ENCODE results near the gene RAI14. TPM values are rescaled to one million over a fixed set of nuclear protein-coding genes. Genes with fewer than 3 reads are reported as not detected.

The RAI14 gene
- total and polyA plus RNA-seq, 3 donors from 2014 or later = 34.3 to 54.6 (median 49.6) TPM

GRCh38 chr5:34706084-34706483 is 50.0 kb downstream of the RAI14 start:
- H3K36me3 ChIP-seq (ENCODE audit: low read depth, missing control alignments) = no peaks in the 10 kb centered on the region
- H3K4me1 ChIP-seq = peaks cover 15% of the 10 kb centered on the region
- TF ChIP-seq CTCF (IDR thresholded peaks at IDR 0.05) = no peak
- TF ChIP-seq POLR2A (IDR thresholded peaks at IDR 0.05) = no peak
- H3K4me3 ChIP-seq = no peak overlapping the region
- WGBS, 2 donors = 17 to 39% methylated on average over 1 of the region's 1 CpG
- intact Hi-C loops (cut with DNase I; ENCODE audit: low total_unique reads) = no loop called here
- H3K27me3 ChIP-seq = no peaks in the 10 kb centered on the region
- no peaks in the 10 kb centered on the region for H3K9me3 ChIP-seq
- H3K27ac ChIP-seq = no peak overlapping the region
- no peak for DNase-seq

- TF ChIP-seq POLR2A (IDR thresholded peaks at IDR 0.05) = no peak
- no peak for TF ChIP-seq CTCF (IDR thresholded peaks at IDR 0.05)
- Histone ChIP-seq H3K9me3 (no peaks in the 10 kb centered on the region), H3K27me3 (no peaks in the 10 kb centered on the region), H3K4me1 (peaks cover 15% of the 10 kb centered on the region), H3K4me3 (no peak overlapping the region), H3K36me3 (ENCODE audit: low read depth, missing control alignments) (no peaks in the 10 kb centered on the region), H3K27ac (no peak overlapping the region)
- no peak for DNase-seq
- intact Hi-C loops (cut with DNase I; ENCODE audit: low total_unique reads) = no loop called here
- WGBS, 2 donors = 53 to 75% methylated on average over 5 of the region's 5 CpGs
Observed at GRCh38 chr5:34707451-34708107, 51.5 kb downstream of the RAI14 start.

GRCh38 chr5:34708777-34709176 is 52.6 kb downstream of the RAI14 start:
- WGBS, 2 donors = 69 to 79% methylated on average over 2 of the region's 2 CpGs

GRCh38 chr5:34709861-34710673 is 53.9 kb downstream of the RAI14 start:
- TF ChIP-seq CTCF (IDR thresholded peaks at IDR 0.05) (no peak), POLR2A (IDR thresholded peaks at IDR 0.05) (no peak)

More at GRCh38 chr5:34708777-34709176, 52.6 kb downstream of the RAI14 start:
- Histone ChIP-seq H3K27ac (no peak overlapping the region), H3K9me3 (no peaks in the 10 kb centered on the region), H3K36me3 (ENCODE audit: low read depth, missing control alignments) (no peaks in the 10 kb centered on the region), H3K4me3 (no peak overlapping the region), H3K27me3 (no peaks in the 10 kb centered on the region), H3K4me1 (peaks cover 15% of the 10 kb centered on the region)
- no peak for DNase-seq
- intact Hi-C loops (cut with DNase I; ENCODE audit: low total_unique reads) = no loop called here
- TF ChIP-seq CTCF (IDR thresholded peaks at IDR 0.05) (no peak), POLR2A (IDR thresholded peaks at IDR 0.05) (no peak)

More at GRCh38 chr5:34709861-34710673, 53.9 kb downstream of the RAI14 start:
- DNase-seq = no peak
- no peaks in the 10 kb centered on the region for H3K27me3 ChIP-seq
- intact Hi-C loops (cut with DNase I; ENCODE audit: low total_unique reads) = no loop called here
- H3K9me3 ChIP-seq = no peaks in the 10 kb centered on the region
- no peak overlapping the region for H3K4me3 ChIP-seq
- 38 to 46% methylated on average over 6 of the region's 6 CpGs for WGBS, 2 donors
- no peaks in the 10 kb centered on the region for H3K36me3 ChIP-seq (ENCODE audit: low read depth, missing control alignments)
- peaks cover 15% of the 10 kb centered on the region for H3K4me1 ChIP-seq
- peak overlapping the region in 1 of 2 donors; percentile 52 for H3K27ac ChIP-seq

Data from testis (tissue), 3 donors.